GM18951 (cell line): ENCODE data around the gene SLC13A2.
"Not testable (repeated sequence)": the region's sequence is repeated elsewhere in the genome, so short reads cannot be mapped to it uniquely, and the experiment has no call there.

Source experiments
- POLR2A ChIP-seq: IDR thresholded peaks from 4 replicates; pipeline ENCODE4 v1.6.1; 2011; ENCODE audit warnings: mild to moderate bottlenecking; ENCODE audit not compliant: insufficient read length, insufficient read depth; ENCODE audit errors: extremely low read depth
- in situ Hi-C: fragments of 300-500 bp; cut with MboI; formaldehyde crosslinking; loops from one replicate; pipeline ENCODE4 v1.12.0; 2022; ENCODE audit warnings: low sequenced_read_pairs, mixed read lengths, inconsistent platforms; ENCODE audit not compliant: unreplicated experiment

SLC13A2 gene, protein sequence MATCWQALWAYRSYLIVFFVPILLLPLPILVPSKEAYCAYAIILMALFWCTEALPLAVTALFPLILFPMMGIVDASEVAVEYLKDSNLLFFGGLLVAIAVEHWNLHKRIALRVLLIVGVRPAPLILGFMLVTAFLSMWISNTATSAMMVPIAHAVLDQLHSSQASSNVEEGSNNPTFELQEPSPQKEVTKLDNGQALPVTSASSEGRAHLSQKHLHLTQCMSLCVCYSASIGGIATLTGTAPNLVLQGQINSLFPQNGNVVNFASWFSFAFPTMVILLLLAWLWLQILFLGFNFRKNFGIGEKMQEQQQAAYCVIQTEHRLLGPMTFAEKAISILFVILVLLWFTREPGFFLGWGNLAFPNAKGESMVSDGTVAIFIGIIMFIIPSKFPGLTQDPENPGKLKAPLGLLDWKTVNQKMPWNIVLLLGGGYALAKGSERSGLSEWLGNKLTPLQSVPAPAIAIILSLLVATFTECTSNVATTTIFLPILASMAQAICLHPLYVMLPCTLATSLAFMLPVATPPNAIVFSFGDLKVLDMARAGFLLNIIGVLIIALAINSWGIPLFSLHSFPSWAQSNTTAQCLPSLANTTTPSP

DNA sequence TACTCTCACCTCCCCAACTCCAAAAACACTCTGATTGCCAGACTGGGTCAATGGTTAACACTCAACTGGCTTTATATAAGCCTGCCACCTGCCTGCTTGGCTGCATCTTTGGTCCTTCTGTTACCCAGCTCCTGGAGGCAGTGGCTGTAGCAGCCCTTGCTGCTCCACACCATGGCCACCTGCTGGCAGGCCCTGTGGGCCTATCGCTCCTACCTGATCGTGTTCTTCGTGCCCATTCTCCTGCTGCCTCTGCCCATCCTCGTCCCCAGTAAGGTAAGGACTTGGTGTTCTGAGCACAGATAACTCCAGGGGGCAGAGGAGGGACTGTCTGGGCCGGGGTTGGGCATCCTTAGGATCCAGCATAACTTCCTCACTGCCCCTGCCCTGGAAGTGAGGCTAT, at the start of gene SLC13A2:
TSS of gene SLC13A2 (plus strand) at position 103 of the 400 bp plus-strand sequence. CDS start at position 172, 69 bp downstream.
- no peak for TF ChIP-seq POLR2A
- in situ Hi-C loops: no loop called here

DNA sequence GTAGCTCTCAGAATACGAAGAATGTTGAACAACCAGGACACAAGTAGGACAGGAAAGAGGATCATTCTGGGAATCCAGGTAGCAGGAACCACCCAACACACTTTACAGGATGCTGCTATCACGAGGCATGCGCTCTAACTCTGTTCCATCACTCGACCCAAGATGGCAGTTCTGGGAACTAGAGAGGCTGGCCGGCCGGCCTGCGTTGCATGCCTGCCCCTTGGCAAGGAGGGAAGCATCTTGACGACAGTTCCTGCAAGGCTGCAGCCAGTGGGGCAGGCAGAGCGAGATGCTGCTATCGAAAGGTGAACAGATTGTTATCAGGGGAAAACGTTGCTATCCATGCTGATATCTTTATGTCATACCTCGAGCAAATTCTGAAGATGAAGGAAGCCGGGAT, 48.2 kb upstream of the SLC13A2 start:
- no peak for TF ChIP-seq POLR2A
- in situ Hi-C loops: no loop called here

DNA sequence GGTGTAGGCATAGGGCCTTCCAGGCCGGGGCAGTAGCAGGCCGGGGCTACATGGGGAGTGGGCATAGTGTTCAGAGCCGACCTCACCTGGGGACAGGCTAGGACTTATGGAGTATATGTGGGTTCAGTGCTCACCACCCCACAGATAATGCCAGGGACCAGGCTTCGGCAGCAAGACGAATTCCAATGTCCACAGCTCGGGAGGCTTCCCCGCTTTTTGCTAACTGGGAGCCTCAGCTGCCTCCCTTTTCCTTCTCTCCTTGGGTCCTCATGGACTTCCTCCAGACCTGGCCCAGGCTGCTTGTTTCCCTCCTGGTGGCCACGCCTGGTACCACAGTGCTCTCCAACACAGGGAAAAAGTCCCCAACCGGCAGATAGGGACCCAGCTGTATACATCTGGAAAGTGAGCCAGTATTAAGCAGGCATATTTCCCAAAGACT, 47.3 kb upstream of the SLC13A2 start:
- in situ Hi-C loops: no loop called here
- TF ChIP-seq POLR2A: no peak

DNA sequence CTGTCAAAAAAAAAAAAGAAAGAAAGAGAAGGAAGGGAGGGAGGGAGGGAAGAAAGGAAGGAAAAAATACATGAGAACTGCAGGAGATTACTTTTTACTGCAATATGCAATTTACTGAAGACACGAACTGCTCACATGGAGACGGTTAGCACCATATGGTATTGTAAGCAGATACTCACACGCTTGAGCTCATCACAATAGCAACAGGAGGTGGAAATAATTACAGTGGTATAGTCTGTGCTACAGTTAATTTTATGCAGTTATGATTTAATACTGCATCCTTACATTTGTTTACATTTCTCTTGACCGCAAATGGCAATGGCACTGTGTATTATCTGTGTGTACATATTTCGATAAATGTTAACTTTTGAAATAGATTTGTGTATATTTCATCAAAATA, 46.1 kb upstream of the SLC13A2 start:
- no peak for TF ChIP-seq POLR2A
- in situ Hi-C loops: no loop called here

DNA sequence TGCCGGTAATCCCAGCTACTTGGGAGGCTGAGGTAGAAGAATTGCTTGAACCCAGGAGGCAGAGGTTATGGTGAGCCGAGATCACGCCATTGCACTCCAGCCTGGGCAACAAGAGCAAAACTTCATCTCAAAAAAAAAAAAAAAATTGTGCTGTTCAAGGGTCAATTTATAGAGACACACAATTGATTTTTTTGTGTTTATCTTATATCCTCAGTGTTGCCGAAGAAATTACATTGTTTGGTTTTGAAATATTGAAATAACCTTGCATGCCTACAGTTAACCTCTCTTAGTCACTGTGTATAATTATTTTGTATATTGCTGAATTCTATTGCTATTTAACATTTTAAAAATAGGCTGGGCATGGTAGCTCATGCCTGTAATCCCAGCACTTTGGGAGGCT, 45.5 kb upstream of the SLC13A2 start:
- in situ Hi-C loops: not testable (repeated sequence)

DNA sequence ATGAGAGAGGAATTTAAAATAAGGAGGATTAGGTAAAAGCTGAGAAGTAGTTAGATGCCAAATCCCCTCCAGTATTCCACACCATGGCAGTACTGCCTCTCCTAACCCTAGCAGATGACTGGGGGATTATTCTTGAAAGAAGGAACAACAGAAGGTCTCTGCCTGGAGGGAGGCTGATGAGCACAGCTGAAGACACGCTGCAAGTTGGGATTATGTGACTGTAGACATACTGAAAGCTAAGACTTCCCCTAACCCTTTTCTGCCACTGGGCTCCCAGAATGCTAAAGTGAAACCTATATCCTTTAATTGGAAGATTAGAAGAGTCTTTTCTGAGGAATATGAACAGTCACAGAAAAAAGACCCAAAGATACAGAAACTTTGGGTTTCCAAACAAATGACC, 39.7 kb upstream of the SLC13A2 start:
- in situ Hi-C loops: no loop called here
- no peak for TF ChIP-seq POLR2A

DNA sequence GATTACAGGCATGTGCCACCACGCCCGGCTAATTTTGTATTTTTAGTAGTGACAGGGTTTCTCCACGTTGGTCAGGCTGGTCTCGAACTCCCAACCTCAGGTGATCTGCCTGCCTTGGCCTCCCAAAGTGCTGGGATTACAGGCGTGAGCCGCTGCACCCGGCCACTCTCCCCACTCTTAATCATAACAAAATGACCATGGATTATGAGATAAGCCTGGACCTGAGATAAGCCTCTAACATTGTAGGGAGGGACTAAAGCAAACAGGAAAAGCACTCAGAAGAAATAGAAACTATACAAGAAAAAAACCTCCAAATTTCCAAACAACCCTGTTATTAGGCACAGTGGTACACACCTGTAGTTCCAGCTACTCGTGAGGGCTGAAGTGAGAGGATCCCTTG, 39.1 kb upstream of the SLC13A2 start:
- in situ Hi-C loops: not testable (repeated sequence)

DNA sequence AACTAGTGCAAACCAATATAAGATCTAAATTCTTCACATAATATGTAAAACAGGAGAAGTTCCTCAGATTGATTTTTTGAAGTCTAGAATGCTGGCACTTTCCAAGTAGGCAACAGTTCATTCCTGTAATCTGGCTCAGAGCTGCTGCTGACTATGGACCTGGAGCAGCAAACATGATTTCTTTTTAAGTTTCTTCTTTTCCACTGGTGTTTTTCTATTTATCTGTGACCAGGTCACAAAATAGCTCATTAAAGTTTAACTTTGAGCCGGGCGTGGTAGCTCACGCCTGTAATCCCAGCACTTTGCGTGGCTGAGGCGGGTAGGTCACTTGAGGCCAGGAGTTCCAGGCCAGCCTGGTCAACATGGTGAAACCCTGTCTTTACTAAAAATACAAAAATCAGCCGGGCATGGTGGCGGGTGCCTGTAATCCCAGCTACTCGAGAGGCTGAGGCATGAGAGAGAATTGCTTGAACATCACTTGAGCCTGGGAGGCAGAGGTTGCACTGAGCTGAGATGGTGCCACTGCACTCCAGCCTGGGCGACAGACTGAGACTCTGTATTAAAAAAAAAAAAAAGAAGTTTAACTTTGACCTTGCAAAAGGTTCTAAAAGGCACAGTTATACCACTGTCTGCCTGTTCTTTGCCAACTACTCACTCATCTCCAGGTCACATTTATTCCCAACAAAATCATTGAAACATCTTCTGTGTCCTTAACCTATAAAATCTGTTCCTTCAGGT, 29.4 kb upstream of the SLC13A2 start:
- in situ Hi-C loops: no loop called here
- no peak for TF ChIP-seq POLR2A

DNA sequence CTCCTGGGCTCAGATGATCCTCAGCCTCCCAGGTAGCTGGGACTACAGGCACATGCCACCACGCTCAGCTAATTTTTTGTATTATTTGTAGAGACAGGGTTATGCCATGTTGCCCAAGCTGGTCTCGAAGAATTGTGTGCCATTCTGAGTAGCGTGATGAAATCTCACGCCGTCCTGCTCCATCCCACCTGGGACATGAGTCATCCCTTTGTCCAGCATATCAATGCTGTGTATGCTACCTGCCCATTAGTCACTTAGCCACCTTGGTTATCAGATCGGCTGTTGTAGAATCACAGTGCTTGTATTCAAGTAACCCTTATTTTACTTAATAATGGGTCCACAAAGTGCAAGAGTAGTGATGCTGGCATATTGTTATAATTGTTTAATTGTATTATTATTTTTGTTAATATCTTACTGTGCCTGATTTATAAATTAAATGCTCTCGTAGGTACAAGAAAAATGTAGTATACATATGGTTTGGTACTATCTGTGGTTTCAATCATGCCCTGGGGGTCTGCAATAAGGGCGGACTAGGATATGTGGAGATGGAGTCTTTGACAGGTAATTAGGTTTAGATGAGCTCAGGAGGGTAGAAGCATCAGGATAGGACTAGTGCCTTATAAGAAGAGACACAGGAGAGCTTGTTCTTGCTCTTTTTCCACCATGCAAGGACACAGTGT, 26.6 kb upstream of the SLC13A2 start:
- in situ Hi-C loops: no loop called here
- TF ChIP-seq POLR2A: no peak

DNA sequence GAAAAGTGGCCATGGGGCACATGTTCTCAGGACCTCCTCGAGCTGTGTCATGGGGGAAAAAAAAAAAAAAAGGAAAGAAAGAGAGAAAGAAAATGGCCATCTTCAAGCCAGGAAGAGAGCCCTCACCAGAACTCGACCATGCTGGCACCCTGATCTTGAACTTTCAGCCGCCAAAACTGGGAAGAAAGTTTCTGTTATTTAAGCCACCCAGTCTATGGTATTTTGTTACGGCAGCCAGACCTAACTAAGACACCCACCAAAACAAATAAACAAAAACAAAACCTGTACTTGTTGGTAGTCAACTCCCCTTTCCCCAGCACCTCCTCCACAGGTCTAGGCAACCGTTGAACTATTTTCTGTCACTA, 26.1 kb upstream of the SLC13A2 start:
- in situ Hi-C loops: no loop called here

DNA sequence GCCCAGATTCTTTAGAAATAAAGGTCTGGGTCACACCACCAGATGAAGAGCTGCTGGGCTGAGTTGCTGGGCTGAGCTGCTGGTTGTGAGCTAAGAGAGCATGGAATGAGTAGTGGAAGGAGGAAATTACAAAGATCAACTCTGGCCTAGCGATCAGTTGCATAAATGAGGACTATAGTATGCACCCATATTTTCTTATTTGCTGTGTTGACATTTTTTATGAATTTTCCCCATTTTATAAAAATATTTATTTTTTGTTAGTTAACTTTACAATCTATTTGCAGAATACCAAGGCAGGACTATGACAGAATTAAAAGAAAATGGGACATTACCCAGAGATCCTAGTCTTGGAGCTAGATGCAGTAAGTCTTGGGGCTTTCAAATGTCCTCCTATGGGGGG, 23.6 kb upstream of the SLC13A2 start:
- in situ Hi-C loops: no loop called here
- no peak for TF ChIP-seq POLR2A

More for the DNA sequence above, 26.1 kb upstream of the SLC13A2 start:
- TF ChIP-seq POLR2A: no peak

DNA sequence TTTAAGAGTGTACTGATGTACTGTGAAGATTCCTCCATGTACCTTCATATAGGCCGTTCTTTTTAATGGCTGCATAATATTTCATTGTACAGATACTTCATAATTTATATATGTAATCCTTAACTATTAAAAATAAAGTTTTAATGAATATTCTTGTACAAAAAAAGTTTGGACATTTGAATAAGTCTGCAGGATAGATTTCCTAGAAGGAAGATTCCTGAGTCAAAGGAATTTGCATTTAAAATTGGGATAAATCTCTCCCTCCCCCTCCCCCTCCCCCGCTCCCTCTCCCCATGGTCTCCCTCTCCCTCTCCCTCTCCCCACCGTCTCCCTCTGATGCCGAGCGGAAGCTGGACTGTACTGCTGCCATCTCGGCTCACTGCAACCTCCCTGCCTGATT, 15.6 kb upstream of the SLC13A2 start:
- in situ Hi-C loops: no loop called here
- TF ChIP-seq POLR2A: no peak

DNA sequence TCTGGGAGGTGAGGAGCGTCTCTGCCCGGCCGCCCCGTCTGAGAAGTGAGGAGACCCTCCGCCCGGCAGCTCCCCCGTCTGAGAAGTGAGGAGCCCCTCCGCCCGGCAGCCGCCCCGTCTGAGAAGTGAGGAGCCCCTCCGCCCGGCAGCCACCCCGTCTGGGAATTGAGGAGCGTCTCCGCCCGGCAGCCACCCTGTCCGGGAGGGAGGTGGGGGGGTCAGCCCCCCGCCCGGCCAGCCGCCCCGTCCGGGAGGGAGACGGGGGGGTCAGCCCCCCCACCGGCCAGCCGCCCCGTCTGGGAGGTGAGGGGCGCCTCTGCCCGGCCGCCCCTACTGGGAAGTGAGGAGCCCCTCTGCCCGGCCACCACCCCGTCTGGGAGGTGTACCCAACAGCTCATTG, 14.6 kb upstream of the SLC13A2 start:
- in situ Hi-C loops: not testable (repeated sequence)

DNA sequence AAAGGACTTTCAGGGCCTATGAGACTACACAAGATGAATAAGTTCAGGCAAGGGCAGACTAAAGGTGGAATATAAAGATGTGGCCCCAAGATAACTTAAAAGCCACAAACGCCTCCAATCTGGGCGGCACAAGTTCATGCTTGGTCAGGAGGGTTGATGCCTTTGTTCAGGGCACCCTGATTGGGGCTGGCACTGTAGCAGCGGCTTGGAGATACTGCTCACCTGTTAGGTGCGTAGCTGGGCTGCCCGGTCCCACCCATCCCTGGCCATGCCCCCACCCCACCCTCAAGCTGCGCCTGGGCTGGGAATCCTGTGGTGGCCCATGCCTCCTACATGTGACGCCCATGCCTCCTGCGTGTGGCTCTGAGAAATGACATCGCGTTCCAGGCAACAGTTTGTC, 12.5 kb upstream of the SLC13A2 start:
- in situ Hi-C loops: no loop called here

DNA sequence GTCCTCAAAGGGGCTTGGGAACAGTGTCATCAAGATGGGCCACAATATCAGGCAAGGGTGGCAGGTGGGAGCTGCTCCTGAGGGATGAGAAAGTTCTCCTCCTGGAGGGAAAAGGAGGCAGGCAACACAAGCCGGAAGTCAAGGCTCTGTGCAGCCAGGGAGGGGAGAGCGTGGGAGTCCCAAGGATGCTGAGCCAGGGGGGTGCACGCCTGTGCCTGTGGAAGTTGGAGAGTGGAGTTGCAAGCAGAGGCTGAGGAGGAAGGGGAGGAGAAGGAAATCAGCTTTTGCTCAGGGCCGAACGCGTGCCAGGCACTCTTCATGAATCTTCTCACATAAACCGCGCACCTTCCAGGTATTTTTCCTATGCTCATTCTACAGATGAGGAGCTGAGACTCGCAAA, 7.4 kb upstream of the SLC13A2 start:
- no peak for TF ChIP-seq POLR2A
- in situ Hi-C loops: no loop called here

More for the DNA sequence above, 12.5 kb upstream of the SLC13A2 start:
- TF ChIP-seq POLR2A: no peak
